ENCODE data around the gene CREG1.

GRCh38 chr1:167492481-167492910 lies 61.1 kb downstream of the CREG1 start:
- TF ChIP-seq, protein P1, sequence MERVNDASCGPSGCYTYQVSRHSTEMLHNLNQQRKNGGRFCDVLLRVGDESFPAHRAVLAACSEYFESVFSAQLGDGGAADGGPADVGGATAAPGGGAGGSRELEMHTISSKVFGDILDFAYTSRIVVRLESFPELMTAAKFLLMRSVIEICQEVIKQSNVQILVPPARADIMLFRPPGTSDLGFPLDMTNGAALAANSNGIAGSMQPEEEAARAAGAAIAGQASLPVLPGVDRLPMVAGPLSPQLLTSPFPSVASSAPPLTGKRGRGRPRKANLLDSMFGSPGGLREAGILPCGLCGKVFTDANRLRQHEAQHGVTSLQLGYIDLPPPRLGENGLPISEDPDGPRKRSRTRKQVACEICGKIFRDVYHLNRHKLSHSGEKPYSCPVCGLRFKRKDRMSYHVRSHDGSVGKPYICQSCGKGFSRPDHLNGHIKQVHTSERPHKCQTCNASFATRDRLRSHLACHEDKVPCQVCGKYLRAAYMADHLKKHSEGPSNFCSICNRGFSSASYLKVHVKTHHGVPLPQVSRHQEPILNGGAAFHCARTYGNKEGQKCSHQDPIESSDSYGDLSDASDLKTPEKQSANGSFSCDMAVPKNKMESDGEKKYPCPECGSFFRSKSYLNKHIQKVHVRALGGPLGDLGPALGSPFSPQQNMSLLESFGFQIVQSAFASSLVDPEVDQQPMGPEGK (CRISPR knock-in tag; IDR thresholded peaks at IDR 0.05; ENCODE audit: borderline replicate concordance) = no peak
- no peak for TF ChIP-seq RARB (CRISPR knock-in tag; IDR thresholded peaks at IDR 0.05)
- no peak for TF ChIP-seq ZFP3 (CRISPR knock-in tag; IDR thresholded peaks at IDR 0.05)
- TF ChIP-seq ESRRG (CRISPR knock-in tag; IDR thresholded peaks at IDR 0.05) = no peak
- no peak for TF ChIP-seq OSR1 (CRISPR knock-in tag; IDR thresholded peaks at IDR 0.05)
- TF ChIP-seq, protein P2, sequence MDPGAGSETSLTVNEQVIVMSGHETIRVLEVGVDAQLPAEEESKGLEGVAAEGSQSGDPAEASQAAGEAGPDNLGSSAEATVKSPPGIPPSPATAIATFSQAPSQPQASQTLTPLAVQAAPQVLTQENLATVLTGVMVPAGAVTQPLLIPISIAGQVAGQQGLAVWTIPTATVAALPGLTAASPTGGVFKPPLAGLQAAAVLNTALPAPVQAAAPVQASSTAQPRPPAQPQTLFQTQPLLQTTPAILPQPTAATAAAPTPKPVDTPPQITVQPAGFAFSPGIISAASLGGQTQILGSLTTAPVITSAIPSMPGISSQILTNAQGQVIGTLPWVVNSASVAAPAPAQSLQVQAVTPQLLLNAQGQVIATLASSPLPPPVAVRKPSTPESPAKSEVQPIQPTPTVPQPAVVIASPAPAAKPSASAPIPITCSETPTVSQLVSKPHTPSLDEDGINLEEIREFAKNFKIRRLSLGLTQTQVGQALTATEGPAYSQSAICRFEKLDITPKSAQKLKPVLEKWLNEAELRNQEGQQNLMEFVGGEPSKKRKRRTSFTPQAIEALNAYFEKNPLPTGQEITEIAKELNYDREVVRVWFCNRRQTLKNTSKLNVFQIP (CRISPR knock-in tag; IDR thresholded peaks at IDR 0.05; ENCODE audit: borderline replicate concordance, low read depth) = no peak
- no peak for TF ChIP-seq ZNF70 (CRISPR knock-in tag; IDR thresholded peaks at IDR 0.05)

Measured in SK-N-SH treated with all-trans-retinoic acid at 6 μM for 48 hours (cell line).